GM21786 (cell line): ENCODE measurements around the gene TACSTD2.
"Not testable (repeated sequence)": the region's sequence is repeated elsewhere in the genome, so short reads cannot be mapped to it uniquely, and the experiment has no call there.

Experiments used
- ATAC-seq: cut with Tn5 transposase; IDR thresholded peaks from one replicate; pipeline ENCODE4 v1.9.1; 2021; ENCODE audit not compliant: unreplicated experiment

TACSTD2 gene

DNA sequence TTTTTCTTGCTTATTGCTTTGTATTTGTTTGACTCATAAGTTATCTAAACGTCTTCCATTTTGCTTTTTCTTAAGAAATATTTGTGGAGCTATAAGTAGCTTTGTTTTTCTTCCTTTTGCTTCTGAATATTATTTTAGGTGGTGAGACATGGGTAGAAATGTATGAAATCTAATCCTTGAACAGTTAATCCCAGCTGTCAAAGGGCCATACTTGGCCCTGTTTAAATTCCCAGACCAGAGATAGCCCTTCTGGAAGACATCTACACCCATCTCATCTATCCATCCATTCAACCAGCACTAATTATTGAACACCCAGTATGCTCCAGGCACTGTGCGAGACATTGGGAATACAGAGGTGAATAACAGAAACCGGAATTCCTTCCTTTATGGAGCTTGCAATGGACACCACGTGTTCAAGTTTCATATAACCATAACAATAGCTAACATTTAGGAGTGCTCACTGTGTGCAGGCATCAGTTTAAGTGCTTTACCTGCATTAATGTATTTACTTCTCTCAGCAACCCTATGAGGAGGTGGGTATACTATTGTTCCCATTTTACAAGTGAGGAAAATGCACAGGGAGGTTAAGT, 8.7 kb downstream of the TACSTD2 start:
- no peak for ATAC-seq

GRCh38 chr1:58566339-58566738, 10.7 kb downstream of the TACSTD2 start:
- ATAC-seq: no peak

GRCh38 chr1:58563715-58564114, 13.3 kb downstream of the TACSTD2 start:
- not testable (repeated sequence) for ATAC-seq

DNA sequence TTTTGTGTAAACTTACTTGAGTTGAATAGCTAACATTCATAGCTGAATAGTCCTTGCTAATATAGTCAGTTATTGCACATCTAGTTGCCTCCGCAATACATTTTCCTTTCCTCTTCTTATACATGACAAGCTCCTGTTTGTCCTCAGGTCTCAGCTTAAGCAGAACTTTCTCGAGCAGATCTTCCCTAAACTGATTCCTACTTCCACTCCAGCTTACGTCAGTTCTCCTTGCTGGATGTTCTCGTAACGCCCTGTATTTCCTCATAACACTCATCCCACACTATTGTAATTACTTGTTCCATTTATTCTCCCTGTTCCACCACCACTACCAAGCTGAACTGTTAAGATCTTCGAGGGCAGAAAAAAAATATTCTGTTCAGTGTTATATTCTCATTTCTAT, 15.4 kb downstream of the TACSTD2 start:
- ATAC-seq: no peak

DNA sequence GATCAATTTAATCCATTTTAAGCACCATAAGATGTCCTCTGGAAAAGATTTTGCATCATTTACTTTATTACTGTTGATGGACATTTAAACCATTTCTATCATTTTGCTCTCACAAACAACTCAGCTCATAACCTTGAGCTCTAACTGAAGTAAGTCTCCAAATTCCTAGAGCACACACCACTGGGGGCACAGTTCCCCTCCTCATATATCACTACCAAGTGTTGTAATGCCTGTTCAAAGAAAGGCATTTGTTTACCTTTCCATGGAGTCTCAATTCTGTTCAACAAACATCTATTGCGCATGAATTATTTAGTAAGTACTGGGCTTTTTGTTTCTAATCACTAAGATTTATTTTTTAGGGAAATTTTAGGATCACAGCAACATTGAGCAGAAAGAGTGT, 21.7 kb downstream of the TACSTD2 start:
- no peak for ATAC-seq

DNA sequence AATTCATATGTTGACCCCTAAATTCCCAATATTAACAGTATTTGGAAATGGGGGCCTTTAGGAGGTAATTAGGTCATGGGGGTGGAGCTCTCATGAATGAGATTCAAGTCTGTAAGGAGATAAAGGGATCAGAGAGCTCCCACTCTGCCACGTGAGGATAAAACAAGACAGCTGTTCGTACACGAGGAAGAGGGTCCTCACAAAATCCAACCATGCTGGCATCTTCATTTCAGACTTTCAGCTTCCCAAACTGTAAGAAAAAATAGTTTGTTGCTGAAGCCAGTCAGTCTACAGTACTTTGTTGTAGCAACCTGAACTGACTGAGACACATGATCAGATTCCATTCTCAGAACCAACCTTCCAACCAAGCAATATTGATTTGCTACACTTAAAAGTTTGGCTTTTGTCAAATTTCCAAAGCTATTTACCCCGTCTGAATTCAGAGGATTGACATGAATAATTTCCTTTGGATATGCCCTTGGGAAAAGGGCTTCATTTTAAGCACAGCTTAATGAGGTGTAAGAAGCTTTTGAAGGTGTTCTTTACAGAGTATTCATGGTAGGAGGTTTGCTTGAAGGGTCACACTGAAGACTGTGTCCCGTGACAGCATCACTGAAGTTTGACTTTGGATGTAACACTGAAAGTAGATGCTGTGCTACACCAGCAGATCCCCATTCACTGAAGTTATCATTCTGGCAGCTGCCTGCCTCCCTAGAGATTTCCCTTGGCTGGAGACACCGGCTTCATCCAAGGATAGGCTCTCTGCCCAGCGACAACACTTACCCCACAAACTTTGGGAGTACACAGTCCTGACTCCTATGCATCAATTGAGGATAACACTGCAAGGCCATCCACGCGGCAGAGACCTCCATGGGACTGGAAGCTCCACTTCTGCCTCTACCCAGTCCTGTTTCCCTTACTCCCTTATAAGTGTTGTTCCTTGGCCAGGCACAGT, 25.6 kb downstream of the TACSTD2 start:
- no peak for ATAC-seq

GRCh38 chr1:58549291-58549690, 27.8 kb downstream of the TACSTD2 start:
- ATAC-seq: not testable (repeated sequence)

DNA sequence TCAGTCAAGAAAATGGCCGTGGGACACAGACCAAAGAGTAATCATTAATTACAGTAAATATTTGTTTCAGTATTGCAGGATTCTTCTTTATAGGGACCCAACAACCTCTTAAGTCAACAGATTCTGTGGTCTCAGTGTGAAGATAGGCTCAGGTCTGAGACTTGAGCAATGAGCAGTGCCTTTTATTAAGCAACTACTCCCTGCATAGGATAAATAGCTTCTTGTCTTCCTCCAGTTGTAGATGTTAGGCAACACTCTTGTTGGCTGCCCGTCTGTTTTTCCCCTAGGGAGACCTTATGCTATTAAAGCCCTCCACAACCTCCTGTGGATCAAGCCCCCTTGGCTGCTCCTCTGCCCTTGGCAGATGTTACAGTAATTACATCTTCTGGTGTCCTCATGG, 28.7 kb downstream of the TACSTD2 start:
- ATAC-seq: no peak

GRCh38 chr1:58546520-58547308, 30.3 kb downstream of the TACSTD2 start, which contains the start of gene OMA1:
Gene OMA1, minus strand, starts transcription at chr1:58546726. Its CDS starts 7,432 bp downstream, at chr1:58539294.
- ATAC-seq: peak; percentile 93

- peak; percentile 50 for ATAC-seq
These were observed 31.2 kb downstream of the TACSTD2 start for GRCh38 chr1:58545591-58546519.

GRCh38 chr1:58543260-58543659, 33.8 kb downstream of the TACSTD2 start:
- ATAC-seq: no peak

DNA sequence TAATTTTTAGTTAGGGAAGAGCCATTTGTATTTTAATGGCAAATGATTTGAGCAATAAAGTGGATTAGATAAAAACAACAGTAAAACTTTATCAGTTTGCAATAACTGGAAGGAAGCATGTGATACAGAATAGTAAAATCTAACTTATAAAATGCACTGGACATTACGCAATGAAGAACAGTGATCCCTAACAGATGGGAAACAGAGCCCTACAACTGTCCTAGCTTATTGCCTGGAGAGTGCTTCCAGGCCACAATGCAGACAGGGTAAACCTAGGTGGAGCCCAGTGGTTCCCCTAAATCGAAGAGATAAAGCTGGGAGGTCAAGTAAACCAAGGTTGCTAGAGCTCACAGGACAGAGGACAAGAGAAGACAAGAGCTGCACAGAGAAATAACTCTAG, 37.5 kb downstream of the TACSTD2 start:
- ATAC-seq: no peak

DNA sequence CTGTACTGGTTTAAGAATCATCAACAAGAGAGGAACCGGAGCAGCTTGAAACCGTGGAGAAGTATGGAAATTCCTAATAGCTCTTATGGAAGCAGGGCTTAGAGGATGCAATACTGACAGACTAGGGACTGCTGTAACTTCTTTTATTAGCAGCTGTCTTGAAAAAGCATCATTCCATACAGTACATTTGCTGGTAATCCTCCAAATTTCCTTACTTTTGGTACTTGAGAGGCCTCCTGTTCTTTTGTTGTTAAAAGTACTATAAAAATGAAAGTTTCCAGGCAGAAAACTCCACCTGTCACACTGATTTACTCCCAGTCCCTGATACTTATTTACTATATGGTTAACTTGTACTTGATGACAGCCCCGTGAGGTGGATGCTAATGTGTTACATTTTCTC, 38.2 kb downstream of the TACSTD2 start:
- ATAC-seq: no peak

DNA sequence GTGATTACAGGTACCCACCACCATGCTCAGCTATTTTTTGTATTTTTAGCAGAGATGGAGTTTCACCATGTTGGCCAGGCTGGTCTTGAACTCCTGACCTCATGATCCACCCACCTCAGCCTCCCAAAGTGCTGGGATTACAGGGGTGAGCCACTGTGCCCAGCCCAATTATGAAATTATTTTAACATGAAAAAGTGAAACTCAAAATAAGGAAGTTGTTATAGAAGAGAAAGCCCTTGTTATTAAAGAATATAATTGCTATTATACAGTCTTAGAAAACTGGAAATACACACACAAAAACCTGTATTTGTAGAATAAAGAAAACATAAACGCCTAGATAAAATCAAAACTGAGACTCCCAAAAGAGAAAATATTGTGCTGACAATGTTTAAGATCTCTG, 45.2 kb downstream of the TACSTD2 start:
- not testable (repeated sequence) for ATAC-seq

GRCh38 chr1:58529284-58529683, 47.8 kb downstream of the TACSTD2 start:
- ATAC-seq: no peak

GRCh38 chr1:58528518-58528917, 48.5 kb downstream of the TACSTD2 start:
- ATAC-seq: no peak
